HEK293 (cell line): ENCODE data around the gene CCL19.

ENCODE experiments used
- CTCF ChIA-PET: fragments of 350-600 bp; formaldehyde crosslinking; extraction: SDS; loops from one replicate; lab custom pipeline; 2021; ENCODE audit warnings: antibody characterized with exemption; lab: Yijun Ruan, JAX
- POLR2A ChIA-PET: fragments of 300-600 bp; formaldehyde crosslinking; extraction: SDS; loops from one replicate; lab custom pipeline; 2020; ENCODE audit warnings: antibody characterized with exemption, inconsistent platforms; lab: Yijun Ruan, JAX
- H3K27ac ChIP-seq: fragments of 200-500 bp; sonication (Bioruptor generic); 2 replicates; pipeline ENCODE4 v1.5.1; 2014; ENCODE audit warnings: low read depth, low read length, control low read depth, inconsistent platforms; ENCODE audit errors: extremely low read depth
- H3K36me3 ChIP-seq, 2 experiments: fragments of 200-500 bp in 1 of 2; sonication (Bioruptor generic) in 1 of 2; 1 replicate in 1 of 2; 2 replicates in 1 of 2; pipeline ENCODE4 v1.5.1; 2014 to 2017; ENCODE audit warnings: inconsistent platforms in 2 of 2, low read length in 2 of 2; ENCODE audit not compliant: control insufficient read depth in 2 of 2, insufficient read depth in 1 of 2
- H3K4me1 ChIP-seq: fragments of 200-500 bp; sonication (Bioruptor generic); 2 replicates; pipeline ENCODE4 v1.5.1; 2014; ENCODE audit warnings: mild to moderate bottlenecking, low read length, inconsistent platforms; ENCODE audit not compliant: control insufficient read depth, insufficient read depth
- H3K4me3 ChIP-seq: 2 replicates; pipeline ENCODE4 v1.5.1; 2011; ENCODE audit warnings: low read depth, mild to moderate bottlenecking, control low read depth, low read length, moderate library complexity
- H3K9me3 ChIP-seq: fragments of 200-500 bp; sonication (Bioruptor generic); 2 replicates; pipeline ENCODE4 v1.5.1; 2014; ENCODE audit warnings: low read depth, low read length, inconsistent platforms; ENCODE audit not compliant: control insufficient read depth, insufficient read depth
- EGR2 ChIP-seq: fragments of 450-650 bp; formaldehyde crosslinking; IDR thresholded peaks from 2 replicates; pipeline ENCODE4 v1.5.1; 2016; ENCODE audit warnings: low read depth, missing biosample characterization, missing genetic modification characterization
- GLIS2 ChIP-seq: fragments of 450-650 bp; formaldehyde crosslinking; IDR thresholded peaks from 2 replicates; pipeline ENCODE4 v1.5.1; 2016; ENCODE audit warnings: missing biosample characterization, missing genetic modification characterization
- KLF1 ChIP-seq: fragments of 450-650 bp; formaldehyde crosslinking; IDR thresholded peaks from 2 replicates; pipeline ENCODE4 v1.5.1; 2016; ENCODE audit warnings: missing biosample characterization, missing genetic modification characterization
- OSR2 ChIP-seq: fragments of 450-650 bp; formaldehyde crosslinking; IDR thresholded peaks from 2 replicates; pipeline ENCODE4 v1.5.1; 2016; ENCODE audit warnings: missing biosample characterization, missing genetic modification characterization
- REPIN1 ChIP-seq: fragments of 450-650 bp; formaldehyde crosslinking; IDR thresholded peaks from 2 replicates; pipeline ENCODE4 v1.5.1; 2017; ENCODE audit warnings: missing biosample characterization, missing genetic modification characterization, low read depth
- SP2 ChIP-seq: fragments of 450-650 bp; formaldehyde crosslinking; IDR thresholded peaks from 2 replicates; pipeline ENCODE4 v1.5.1; 2016; ENCODE audit warnings: missing biosample characterization, missing genetic modification characterization
- TRIM28 ChIP-seq: IDR thresholded peaks from 2 replicates; pipeline ENCODE4 v1.6.1; 2011; ENCODE audit warnings: low read length, control low read depth, borderline replicate concordance
- WT1 ChIP-seq: fragments of 450-650 bp; formaldehyde crosslinking; IDR thresholded peaks from 2 replicates; pipeline ENCODE4 v1.5.1; 2016; ENCODE audit warnings: missing biosample characterization, missing genetic modification characterization
- ZFHX2 ChIP-seq: fragments of 450-650 bp; formaldehyde crosslinking; conservative IDR thresholded peaks from 2 replicates; pipeline ENCODE4 v1.5.1; 2016; ENCODE audit warnings: missing biosample characterization, missing genetic modification characterization
- ZNF184 ChIP-seq: fragments of 450-650 bp; IDR thresholded peaks from 2 replicates; pipeline ENCODE4 v1.5.1; 2018; ENCODE audit warnings: missing biosample characterization, mild to moderate bottlenecking, missing genetic modification characterization
- ZNF350 ChIP-seq: fragments of 450-650 bp; formaldehyde crosslinking; IDR thresholded peaks from 2 replicates; pipeline ENCODE4 v1.5.0; 2017; ENCODE audit warnings: missing biosample characterization, mild to moderate bottlenecking, missing genetic modification characterization
- ZNF354C ChIP-seq: fragments of 450-650 bp; formaldehyde crosslinking; IDR thresholded peaks from 2 replicates; pipeline ENCODE4 v1.5.1; 2016; ENCODE audit warnings: missing biosample characterization, missing genetic modification characterization, low read depth, borderline replicate concordance
- ZNF426 ChIP-seq: fragments of 450-650 bp; formaldehyde crosslinking; IDR thresholded peaks from 2 replicates; pipeline ENCODE4 v1.5.1; 2017; ENCODE audit warnings: missing biosample characterization, missing genetic modification characterization, mild to moderate bottlenecking, inconsistent platforms, moderate library complexity
- ZNF518A ChIP-seq: fragments of 450-650 bp; formaldehyde crosslinking; conservative IDR thresholded peaks from 2 replicates; pipeline ENCODE4 v1.5.1; 2016; ENCODE audit warnings: low read depth, missing biosample characterization, missing genetic modification characterization
- ZNF558 ChIP-seq: fragments of 450-650 bp; formaldehyde crosslinking; IDR thresholded peaks from 2 replicates; pipeline ENCODE4 v1.5.1; 2016; ENCODE audit warnings: missing biosample characterization, missing genetic modification characterization
- ZNF580 ChIP-seq: fragments of 450-650 bp; formaldehyde crosslinking; IDR thresholded peaks from 2 replicates; pipeline ENCODE4 v1.5.1; 2016; ENCODE audit warnings: missing biosample characterization, missing genetic modification characterization
- ZNF585B ChIP-seq: fragments of 450-650 bp; formaldehyde crosslinking; IDR thresholded peaks from 2 replicates; pipeline ENCODE4 v1.5.1; 2016; ENCODE audit warnings: missing biosample characterization, missing genetic modification characterization
- ZNF610 ChIP-seq: fragments of 450-650 bp; formaldehyde crosslinking; IDR thresholded peaks from 2 replicates; pipeline ENCODE4 v1.5.1; 2016; ENCODE audit warnings: missing biosample characterization, missing genetic modification characterization, borderline replicate concordance
- ZNF621 ChIP-seq: fragments of 450-650 bp; formaldehyde crosslinking; IDR thresholded peaks from 2 replicates; pipeline ENCODE4 v1.5.1; 2017; ENCODE audit warnings: missing biosample characterization, missing genetic modification characterization
- TF ChIP-seq, protein P1 (sequence below): IDR thresholded peaks from 2 replicates; pipeline ENCODE4 v1.6.1; 2011; ENCODE audit warnings: mild to moderate bottlenecking, low read depth, low read length, borderline replicate concordance
- TF ChIP-seq, protein P2 (sequence below): sonication (generic); formaldehyde crosslinking; IDR thresholded peaks from 2 replicates; pipeline ENCODE4 v1.8.1; 2022; ENCODE audit warnings: mild to moderate bottlenecking, moderate library complexity, missing genetic modification reagents

The CCL19 gene

DNA sequence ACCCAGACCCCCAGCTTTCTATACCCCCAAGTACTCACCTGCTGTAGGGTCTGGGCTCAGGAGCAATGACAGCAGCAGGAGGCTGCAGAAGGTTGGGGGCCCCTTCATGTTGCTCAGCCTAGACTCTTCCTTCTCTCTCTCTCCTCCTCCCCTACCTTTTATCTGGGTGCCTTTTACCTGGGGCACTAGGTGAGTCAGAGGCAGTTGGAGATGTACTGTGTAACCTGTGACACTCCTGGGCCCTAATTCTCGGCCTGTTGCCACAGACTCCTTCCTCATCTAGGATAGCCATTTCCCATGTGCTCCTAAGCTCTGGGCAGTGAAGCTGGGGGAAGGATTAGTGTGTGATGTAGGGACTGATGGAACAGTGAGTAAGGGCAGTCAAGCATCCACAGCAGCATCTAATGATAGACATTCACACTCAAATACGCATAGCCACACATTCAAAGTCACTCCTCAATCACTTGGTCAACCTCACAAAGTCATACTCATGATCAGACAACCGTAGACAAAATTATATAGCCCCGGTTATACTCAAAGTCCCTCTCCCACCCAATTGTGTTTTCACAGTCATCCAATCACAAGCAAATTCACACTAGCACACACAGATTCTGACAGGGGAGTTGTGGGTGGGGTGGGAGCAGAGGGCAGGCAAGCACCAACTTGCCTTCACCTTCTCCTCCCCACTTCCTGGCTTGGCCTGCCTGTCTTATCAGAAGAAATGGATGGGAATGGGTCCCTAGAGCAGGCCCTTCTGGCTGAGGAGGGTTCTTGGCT lies 28.4 kb downstream of the CCL19 start, which contains the start of gene CCL27:
CCL27 (minus strand) TSS at position 132 of the 777 bp plus-strand sequence; CDS start at position 108, 24 bp downstream.
- peaks cover 5% of the 10 kb centered on the region; the same call in 1 of the 2 replicates for H3K4me1 ChIP-seq
- no peak within 1 kb of the TSS for H3K27ac ChIP-seq
- ChIA-PET CTCF (interaction anchor here (0.6 to 2.5 kb wide), 17 partner anchors 8 to 941 kb away, joined by 3 to 17 read pairs (median 4); partner anchors contain the start of gene GALT), POLR2A (no interaction called here)
- TF ChIP-seq ZNF558: peak; percentile 76; the same call in 1 of the 2 replicates
- 0 out of 2 replicates have a peak, but pooled peaks have one; percentile 23 for TF ChIP-seq WT1 (tag by site-specific recombination)
- peak; percentile 43 for TF ChIP-seq ZFHX2 (tag by site-specific recombination)
- TF ChIP-seq EGR2 (tag by site-specific recombination): peak; percentile 37; the same call in 1 of the 2 replicates
- TF ChIP-seq SP2: peak; percentile 23; the same call in 1 of the 2 replicates
- no peak for TF ChIP-seq KLF1 (tag by site-specific recombination)
- no peaks in the 10 kb centered on the region for H3K9me3 ChIP-seq
- H3K36me3 ChIP-seq: peaks cover 0 to 18% of the 10 kb centered on the region in 2 experiments; a peak in 1 of 3 replicates
- H3K4me3 ChIP-seq: no peak within 1 kb of the TSS

GRCh38 chr9:34659592-34660253 lies 31.4 kb downstream of the CCL19 start:
- H3K9me3 ChIP-seq: no peaks in the 10 kb centered on the region
- POLR2A ChIA-PET: interaction anchor here (1.4 to 2.1 kb wide), 3 partner anchors 8 to 39 kb away, joined by 4 to 10 read pairs (median 5); partner anchors contain the start of genes DCTN3, GALT and IL11RA
- H3K4me3 ChIP-seq: no peak overlapping the region
- CTCF ChIA-PET: interaction anchor here (0.6 to 1.3 kb wide), 3 partner anchors 11 to 1286 kb away, joined by 3 to 4 read pairs (median 3); no protein-coding TSS in a partner anchor
- TF ChIP-seq, protein P1, sequence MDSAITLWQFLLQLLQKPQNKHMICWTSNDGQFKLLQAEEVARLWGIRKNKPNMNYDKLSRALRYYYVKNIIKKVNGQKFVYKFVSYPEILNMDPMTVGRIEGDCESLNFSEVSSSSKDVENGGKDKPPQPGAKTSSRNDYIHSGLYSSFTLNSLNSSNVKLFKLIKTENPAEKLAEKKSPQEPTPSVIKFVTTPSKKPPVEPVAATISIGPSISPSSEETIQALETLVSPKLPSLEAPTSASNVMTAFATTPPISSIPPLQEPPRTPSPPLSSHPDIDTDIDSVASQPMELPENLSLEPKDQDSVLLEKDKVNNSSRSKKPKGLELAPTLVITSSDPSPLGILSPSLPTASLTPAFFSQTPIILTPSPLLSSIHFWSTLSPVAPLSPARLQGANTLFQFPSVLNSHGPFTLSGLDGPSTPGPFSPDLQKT: no peak
- TF ChIP-seq ZNF350 (tag by site-specific recombination) (no peak), ZNF518A (no peak), GLIS2 (tag by site-specific recombination) (no peak), TRIM28 (no peak), ZNF610 (tag by site-specific recombination) (no peak), ZNF580 (tag by site-specific recombination) (no peak), ZNF426 (no peak), ZNF585B (tag by site-specific recombination) (no peak), ZNF621 (tag by site-specific recombination) (no peak), REPIN1 (tag by site-specific recombination) (no peak), OSR2 (tag by site-specific recombination) (no peak), ZNF184 (tag by site-specific recombination) (no peak), ZNF354C (tag by site-specific recombination) (no peak)
- TF ChIP-seq, protein P2, sequence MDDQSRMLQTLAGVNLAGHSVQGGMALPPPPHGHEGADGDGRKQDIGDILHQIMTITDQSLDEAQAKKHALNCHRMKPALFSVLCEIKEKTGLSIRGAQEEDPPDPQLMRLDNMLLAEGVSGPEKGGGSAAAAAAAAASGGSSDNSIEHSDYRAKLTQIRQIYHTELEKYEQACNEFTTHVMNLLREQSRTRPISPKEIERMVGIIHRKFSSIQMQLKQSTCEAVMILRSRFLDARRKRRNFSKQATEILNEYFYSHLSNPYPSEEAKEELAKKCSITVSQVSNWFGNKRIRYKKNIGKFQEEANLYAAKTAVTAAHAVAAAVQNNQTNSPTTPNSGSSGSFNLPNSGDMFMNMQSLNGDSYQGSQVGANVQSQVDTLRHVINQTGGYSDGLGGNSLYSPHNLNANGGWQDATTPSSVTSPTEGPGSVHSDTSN (CRISPR knock-in tag): no peak
- H3K27ac ChIP-seq: no peak overlapping the region
- H3K36me3 ChIP-seq: peaks cover 0 to 13% of the 10 kb centered on the region in 2 experiments; a peak in 1 of 3 replicates
- peaks cover 2% of the 10 kb centered on the region; the same call in 1 of the 2 replicates for H3K4me1 ChIP-seq
